Right hindlimb (tissue), 1 donor: Measurements from ENCODE around the gene MIR17HG.
"Not testable (repeated sequence)": the region's sequence is repeated elsewhere in the genome, so short reads cannot be mapped to it uniquely, and the experiment has no call there.

Experiments
- DNase-seq: peaks from one replicate; pipeline ENCODE4 v3.0.0-alpha.2; 2018

MIR17HG gene

DNA sequence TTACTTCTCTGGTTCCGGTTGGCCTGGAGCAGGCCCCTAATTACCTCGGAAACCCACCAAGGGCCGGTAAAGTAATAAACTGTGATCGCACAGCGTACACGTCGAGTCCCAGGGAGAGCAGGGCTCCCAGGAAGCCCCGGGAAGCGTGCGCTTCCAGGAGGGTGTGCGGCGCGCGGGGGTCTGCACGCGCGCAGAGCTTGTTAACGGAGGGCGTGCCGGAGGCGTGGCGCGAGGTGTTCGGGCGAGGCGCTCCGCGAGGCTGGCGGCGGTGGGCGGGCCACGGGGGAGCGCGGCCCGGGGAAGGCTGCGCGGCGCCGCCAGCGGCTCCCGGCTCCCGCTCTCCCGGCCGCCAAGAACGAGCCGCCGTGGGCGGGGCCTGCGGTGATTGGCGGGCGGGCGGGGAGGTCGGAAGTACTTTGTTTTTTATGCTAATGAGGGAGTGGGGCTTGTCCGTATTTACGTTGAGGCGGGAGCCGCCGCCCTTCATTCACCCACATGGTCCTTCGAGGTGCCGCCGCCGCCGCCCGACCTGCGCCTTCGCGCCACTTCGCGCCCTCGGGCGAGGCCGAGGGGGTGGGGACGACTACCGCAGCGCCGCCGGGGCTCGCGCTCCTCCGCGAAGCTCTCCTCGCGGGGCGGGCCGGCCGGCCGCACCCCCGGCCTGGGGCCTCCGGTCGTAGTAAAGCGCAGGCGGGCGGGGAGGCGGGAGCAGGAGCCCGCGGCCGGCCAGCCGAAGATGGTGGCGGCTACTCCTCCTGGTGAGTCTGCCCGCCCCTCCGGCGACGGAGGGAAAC lies at the start of gene MIR17HG:
MIR17HG (plus strand) TSS at position 486 of the 794 bp plus-strand sequence.
- DNase-seq = peak; percentile 93

DNA sequence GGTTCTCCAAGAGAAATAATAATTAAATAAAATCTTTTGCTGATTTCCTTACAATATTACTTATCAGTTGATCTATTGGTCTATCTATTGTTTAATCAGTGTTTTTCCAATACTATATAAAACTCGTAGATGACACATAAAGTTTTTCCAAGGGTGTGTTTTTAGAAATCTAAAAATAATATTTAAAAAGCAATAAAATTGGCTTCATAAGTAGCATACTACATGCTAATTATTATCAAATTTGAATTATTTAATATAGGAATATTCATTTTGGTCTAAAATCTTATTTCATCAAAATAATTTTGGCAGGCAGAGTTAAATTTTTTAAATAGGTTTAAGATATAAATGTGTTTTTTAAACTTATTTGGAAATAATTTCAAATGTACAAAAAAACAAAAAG lies 49.4 kb upstream of the MIR17HG start:
- no peak for DNase-seq

DNA sequence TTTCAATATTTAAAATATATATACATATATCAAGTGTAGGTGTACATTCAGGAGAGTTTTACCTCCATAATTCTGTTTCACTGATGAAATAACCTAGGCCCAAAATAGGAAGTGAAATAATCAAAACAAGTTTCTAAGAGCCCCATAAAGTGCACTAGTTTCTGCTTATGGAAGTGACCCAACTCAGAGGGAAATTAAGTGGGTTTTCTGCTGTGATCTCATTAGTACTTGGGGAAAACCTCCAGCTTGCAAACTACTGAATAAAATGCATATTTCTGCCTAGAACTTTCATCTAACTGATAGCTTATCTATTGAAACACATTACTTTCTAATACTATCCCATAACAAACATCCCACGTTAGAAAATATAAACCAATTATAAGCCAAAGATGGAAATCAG lies 45.4 kb upstream of the MIR17HG start:
- no peak for DNase-seq

GRCh38 chr13:91303031-91303430 lies 44.5 kb upstream of the MIR17HG start:
- no peak for DNase-seq

- no peak for DNase-seq
These were observed 42.7 kb upstream of the MIR17HG start for GRCh38 chr13:91304741-91305140.

GRCh38 chr13:91305652-91306051 lies 41.8 kb upstream of the MIR17HG start:
- no peak for DNase-seq

DNA sequence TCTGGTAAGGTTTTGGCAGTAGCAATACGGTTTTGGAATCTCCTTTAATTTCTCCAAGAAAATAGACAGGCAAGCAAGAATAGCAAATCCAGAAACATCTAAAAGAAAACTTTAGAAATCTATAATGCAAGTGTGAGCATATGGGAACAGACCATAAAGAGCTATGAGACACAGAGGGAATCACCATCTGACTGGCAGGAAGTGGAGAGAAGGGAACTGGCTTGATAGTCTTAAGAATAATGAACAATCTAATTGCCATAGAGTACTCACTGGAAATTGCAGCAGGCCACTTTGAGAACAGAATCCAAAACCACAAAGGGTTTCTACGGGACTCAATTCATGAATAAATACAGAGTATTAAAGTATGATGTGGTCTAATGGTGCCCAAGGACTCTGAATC lies 39.6 kb upstream of the MIR17HG start:
- no peak for DNase-seq

GRCh38 chr13:91308299-91308698 lies 39.2 kb upstream of the MIR17HG start:
- no peak for DNase-seq

GRCh38 chr13:91311491-91311890 lies 36.0 kb upstream of the MIR17HG start:
- DNase-seq = no peak

DNA sequence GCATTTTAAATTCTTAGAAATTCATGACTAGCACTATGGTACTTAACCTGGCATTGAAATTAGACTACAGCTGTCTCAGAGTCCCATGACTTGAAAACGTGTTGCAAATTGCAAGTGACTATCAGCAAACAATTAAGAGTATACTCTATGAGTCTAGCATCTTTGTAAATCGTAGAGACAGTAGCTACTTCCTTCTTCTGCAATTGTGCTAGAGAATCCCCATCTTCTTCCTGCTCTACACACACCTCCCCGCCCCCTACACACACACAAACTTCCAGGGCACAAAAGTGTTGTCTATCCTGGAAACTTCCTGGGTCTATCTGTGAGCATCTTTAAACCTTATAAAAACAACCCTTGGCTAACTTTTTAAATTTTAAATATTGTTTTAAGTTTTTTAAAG lies 35.2 kb upstream of the MIR17HG start:
- DNase-seq = no peak

DNA sequence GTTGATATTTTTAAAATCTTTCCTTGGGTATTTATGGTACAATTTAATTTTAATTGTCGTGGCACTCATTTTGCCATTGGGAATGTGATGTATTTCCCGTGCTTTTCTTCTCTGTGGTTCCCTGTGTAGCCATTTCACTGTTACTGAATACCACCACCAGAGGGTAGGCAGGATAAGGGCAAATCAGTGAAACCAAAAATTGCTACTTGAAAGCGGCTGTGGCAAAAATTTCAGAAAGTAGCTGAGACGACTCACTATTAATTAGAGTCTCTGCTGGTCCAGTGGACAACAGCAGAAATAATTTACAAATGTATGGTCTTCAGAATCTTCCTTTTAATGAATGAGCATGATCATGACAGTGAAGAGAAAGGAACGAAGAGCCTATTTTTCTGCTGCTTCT lies 34.4 kb upstream of the MIR17HG start:
- DNase-seq = no peak

- DNase-seq = no peak
These were observed 33.9 kb upstream of the MIR17HG start for GRCh38 chr13:91313581-91313980.

- no peak for DNase-seq
These were observed 32.6 kb upstream of the MIR17HG start for GRCh38 chr13:91314888-91315287.

DNA sequence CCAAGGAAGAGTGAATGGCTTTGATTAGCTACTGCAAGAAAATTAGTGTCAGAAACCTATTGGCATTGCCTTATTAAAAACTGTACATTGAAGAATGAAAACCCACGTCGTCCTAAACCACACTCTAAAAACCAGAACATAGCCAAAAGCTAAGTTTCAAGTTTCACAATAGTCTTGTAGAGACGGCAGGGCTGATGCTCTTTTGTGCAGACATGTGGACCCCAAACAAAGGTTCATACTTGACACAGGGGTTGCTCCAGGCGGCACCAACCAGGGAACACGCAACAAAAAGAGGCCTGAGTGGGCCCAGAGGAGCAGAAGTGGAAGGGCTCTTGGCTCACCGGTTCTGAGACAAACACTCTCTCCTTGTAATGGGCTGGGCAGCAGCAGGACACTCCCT lies 28.6 kb upstream of the MIR17HG start:
- DNase-seq = no peak

GRCh38 chr13:91319996-91320395 lies 27.5 kb upstream of the MIR17HG start:
- no peak for DNase-seq

DNA sequence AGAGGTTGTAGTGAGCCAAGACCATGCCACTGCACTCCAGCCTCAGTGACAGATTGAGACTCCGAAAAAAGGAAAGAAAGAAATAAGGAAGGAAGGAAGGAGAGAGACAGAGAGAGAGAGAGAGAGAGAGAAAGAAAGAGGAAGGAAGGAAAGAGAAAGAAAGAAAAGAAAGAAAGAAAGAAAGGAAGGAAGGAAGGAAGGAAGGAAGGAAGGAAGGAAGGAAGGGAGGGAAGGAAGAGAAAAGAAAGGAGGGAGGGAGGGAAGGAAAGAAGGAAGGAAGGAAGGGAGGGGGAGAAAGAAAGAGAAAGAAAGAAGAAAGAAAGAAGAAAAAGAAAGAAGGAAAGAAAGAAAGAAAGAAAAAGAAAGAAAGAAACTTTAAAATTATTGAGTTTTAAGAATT lies 26.5 kb upstream of the MIR17HG start:
- not testable (repeated sequence) for DNase-seq

DNA sequence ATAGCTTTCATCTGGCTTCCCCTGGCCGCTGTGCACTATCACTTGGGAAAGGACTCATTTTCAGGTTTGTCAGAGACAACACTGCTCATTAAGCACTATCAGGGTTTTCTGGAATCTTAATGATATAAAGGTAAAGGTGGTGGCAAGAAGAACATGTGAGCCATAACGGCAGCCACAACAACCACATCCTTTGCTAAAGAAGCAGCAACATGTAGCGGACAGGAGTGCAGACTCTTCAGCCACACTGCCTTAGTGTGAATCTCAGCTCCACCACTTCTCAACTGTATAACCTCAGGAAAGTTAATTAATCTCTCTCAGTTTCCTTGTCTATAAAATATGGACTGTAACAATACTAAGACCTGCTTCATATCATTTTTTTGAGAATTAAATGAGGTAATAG lies 24.1 kb upstream of the MIR17HG start:
- no peak for DNase-seq

GRCh38 chr13:91326146-91326545 lies 21.3 kb upstream of the MIR17HG start:
- no peak for DNase-seq

GRCh38 chr13:91328726-91329125 lies 18.8 kb upstream of the MIR17HG start:
- no peak for DNase-seq

- DNase-seq = no peak
These were observed 17.8 kb upstream of the MIR17HG start for GRCh38 chr13:91329733-91330132.

DNA sequence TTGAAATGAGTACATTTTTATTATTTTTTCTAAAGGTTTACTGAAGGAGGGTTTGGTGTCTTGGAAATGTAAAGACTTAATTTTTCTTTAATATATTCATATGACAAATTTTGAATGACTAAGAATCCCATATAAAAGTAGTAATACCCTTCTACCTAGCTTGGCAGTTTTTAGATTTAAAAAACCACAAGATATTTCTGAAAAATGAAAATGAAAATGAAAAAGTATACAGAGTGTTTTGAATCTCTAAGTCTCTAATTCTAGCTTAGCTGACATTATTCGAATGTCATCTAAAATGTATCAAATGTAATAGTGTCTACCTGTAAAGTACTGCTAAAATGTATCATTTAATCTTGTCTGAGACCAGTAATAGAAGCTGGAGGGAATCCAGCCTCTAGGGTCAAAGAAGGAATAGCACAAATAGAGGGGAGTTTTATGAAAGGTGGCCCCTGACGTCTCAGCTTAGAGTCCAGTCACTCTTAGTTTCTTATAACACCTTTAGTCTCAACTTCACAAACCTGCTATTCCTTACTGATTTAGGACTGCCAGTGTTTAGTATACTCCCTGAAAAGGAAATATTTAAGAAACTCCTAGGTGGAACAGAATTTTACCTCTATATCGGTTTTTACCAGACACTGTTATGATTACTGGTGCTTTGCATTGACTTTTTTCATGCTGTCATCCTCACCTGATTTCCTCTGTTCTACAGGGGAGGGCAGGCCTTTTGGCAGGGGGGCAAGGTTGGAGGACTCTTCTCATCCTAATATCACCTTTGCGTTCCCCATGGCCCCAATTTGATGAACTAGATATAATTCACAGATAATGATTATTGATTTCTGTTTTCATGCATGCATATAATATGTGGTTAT lies 16.2 kb upstream of the MIR17HG start:
- no peak for DNase-seq

- DNase-seq = no peak
These were observed 1.4 kb upstream of the MIR17HG start for GRCh38 chr13:91346062-91346461.

DNA sequence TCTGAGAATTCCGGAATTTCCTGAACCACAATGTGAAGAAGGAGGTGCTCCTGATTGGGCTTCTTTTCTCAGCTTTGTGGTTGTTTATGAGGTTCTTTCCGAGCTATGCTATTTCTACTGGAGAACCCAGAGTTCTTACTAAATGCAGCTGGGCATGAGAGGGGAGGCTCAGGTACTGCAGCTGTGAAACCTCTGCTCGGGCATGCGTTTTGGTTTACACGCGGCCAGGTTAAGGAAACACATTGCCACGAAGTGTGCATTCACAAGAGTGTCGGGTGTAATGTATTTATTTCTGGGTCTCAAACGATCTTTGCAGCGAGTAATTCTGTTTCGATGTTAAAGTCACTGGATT lies 661 bp upstream of the MIR17HG start:
- DNase-seq = no peak
